Chondrocyte (in vitro differentiated cells): ENCODE data around the gene KCNQ1. TPM values are rescaled to one million over a fixed set of nuclear protein-coding genes. Genes with fewer than 3 reads are reported as not detected.

Source experiments
- DNase-seq: peaks from one replicate; pipeline ENCODE4 v3.0.0; 2021; ENCODE audit warnings: mixed read lengths, low spot score
- H3K27ac Mint-ChIP-seq: one replicate; pipeline ENCODE4 v1.8.0; 2021; ENCODE audit warnings: mild to moderate bottlenecking, moderate library complexity, mixed read lengths; ENCODE audit not compliant: unreplicated experiment
- H3K27me3 Mint-ChIP-seq: 2 replicates; pipeline ENCODE4 v1.8.0; 2021; ENCODE audit warnings: low read depth, mixed read lengths
- H3K36me3 Mint-ChIP-seq: 2 replicates; pipeline ENCODE4 v1.8.0; 2021; ENCODE audit warnings: low read depth, mixed read lengths
- H3K4me1 Mint-ChIP-seq: 2 replicates; pipeline ENCODE4 v1.8.0; 2021; ENCODE audit warnings: low read depth, mild to moderate bottlenecking, mixed read lengths
- H3K4me3 Mint-ChIP-seq: one replicate; pipeline ENCODE4 v1.8.0; 2021; ENCODE audit warnings: mild to moderate bottlenecking, moderate library complexity, mixed read lengths; ENCODE audit not compliant: unreplicated experiment
- H3K9me3 Mint-ChIP-seq: 2 replicates; pipeline ENCODE4 v1.8.0; 2021; ENCODE audit warnings: low read depth, mixed read lengths
- total RNA-seq: library from RNA; stranded (reverse); gene quantifications from 3 replicates; pipeline ENCODE4 v1.2.1, GENCODE V29; 2021
- TF ChIP-seq, protein P1 (sequence below): fragments of 200-600 bp; sonication (generic); IDR thresholded peaks from 2 replicates; pipeline ENCODE4 v1.5.0; 2021; ENCODE audit warnings: antibody characterized with exemption, mild to moderate bottlenecking, moderate library complexity

Gene KCNQ1
- total RNA-seq, 1 donor from 2014 or later, result not detected

GRCh38 chr11:2422461-2423156, 22.2 kb upstream of the KCNQ1 start:
- Mint-ChIP-seq H3K36me3 (no peaks in the 10 kb centered on the region), H3K4me1 (no peaks in the 10 kb centered on the region), H3K9me3 (no peaks in the 10 kb centered on the region), H3K27ac (no peak overlapping the region), H3K4me3 (no peak overlapping the region), H3K27me3 (peaks cover 2% of the 10 kb centered on the region)
- TF ChIP-seq, protein P1, sequence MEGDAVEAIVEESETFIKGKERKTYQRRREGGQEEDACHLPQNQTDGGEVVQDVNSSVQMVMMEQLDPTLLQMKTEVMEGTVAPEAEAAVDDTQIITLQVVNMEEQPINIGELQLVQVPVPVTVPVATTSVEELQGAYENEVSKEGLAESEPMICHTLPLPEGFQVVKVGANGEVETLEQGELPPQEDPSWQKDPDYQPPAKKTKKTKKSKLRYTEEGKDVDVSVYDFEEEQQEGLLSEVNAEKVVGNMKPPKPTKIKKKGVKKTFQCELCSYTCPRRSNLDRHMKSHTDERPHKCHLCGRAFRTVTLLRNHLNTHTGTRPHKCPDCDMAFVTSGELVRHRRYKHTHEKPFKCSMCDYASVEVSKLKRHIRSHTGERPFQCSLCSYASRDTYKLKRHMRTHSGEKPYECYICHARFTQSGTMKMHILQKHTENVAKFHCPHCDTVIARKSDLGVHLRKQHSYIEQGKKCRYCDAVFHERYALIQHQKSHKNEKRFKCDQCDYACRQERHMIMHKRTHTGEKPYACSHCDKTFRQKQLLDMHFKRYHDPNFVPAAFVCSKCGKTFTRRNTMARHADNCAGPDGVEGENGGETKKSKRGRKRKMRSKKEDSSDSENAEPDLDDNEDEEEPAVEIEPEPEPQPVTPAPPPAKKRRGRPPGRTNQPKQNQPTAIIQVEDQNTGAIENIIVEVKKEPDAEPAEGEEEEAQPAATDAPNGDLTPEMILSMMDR, result no peak
- DNase-seq, result no peak

DNA sequence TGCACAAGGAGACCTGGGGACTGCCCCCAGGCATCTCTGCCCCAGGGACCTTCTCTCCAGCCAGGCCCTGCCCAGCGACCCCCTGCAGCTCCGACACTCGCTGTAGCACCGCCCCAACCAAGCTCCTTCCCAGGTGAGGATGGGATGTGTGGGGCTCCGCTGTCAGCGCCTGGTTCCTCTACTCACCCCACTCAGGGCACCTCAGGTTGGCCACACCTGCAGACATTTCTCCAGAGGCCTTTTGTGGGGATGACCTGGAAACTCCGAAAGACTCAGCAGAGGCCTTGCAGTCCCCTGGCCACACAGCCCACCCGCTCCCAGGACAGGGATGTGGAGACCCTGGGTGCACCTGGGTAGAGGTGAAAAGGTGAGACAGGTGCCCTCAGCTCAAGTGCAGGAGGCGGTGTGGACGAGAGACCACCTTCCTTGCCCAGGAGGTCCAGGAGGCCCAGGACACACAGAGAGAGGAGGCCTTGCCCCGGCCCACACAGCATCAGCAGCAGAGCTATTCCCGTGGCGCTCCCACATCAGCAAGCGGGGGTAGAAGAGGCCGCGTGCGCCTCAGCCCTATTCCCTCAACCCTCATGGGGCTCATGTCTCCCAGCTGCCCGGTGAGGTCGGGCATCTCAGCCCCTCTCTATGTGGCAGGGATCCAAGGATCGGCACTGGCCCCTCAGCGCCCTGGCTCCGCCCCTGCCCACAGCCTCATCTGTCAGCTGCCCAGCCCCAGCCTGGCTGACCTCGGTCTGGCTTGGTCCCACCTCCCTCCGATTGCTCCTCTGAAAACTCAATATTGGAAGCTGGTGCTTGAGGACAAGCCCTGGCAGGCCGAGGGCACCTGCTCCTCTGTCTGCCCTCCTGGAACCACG, 21.4 kb upstream of the KCNQ1 start:
- no peak overlapping the region for H3K27ac Mint-ChIP-seq
- no peak for DNase-seq
- H3K9me3 Mint-ChIP-seq, result no peaks in the 10 kb centered on the region
- H3K27me3 Mint-ChIP-seq, result peaks cover 2% of the 10 kb centered on the region
- TF ChIP-seq, protein P1, result no peak
- no peak overlapping the region for H3K4me3 Mint-ChIP-seq
- no peaks in the 10 kb centered on the region for H3K36me3 Mint-ChIP-seq
- H3K4me1 Mint-ChIP-seq, result no peaks in the 10 kb centered on the region

DNA sequence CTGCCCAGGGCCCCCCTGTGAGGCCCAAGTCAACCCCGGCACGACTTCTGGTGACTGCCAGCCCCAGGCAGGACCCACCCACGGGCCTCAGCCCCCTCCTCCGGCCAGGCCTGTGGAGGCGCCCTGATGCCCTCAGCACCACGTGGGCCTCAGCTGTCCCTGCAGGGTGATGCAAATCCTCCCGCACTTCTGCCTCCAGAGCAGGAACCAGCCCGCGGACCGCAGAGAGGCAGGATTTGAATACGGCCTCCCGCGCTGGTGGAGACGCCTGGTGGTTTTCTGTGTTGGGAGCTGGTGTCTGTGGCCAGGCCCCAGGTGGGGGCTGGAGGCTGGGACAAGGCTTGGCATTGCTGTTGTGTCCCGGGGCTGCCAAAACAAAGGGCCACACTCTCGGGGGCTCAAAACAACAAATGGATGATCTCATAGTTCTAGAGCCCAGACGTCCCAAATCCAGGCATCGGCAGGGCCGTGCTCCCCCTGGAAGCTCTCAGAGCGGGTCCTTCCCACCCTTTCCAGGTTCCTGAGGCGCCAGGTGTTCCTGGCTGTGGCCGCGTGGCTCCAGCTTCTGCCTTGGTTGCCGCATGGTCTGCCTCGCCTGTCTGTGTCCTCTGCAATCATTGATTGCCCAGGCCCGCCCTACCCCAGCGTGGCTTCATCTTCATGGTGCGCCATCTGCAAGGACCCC, 19.9 kb upstream of the KCNQ1 start:
- Mint-ChIP-seq H3K36me3 (no peaks in the 10 kb centered on the region), H3K4me3 (no peak overlapping the region), H3K27me3 (peaks cover 2% of the 10 kb centered on the region), H3K4me1 (no peaks in the 10 kb centered on the region), H3K9me3 (no peaks in the 10 kb centered on the region), H3K27ac (no peak overlapping the region)
- no peak for DNase-seq
- TF ChIP-seq, protein P1, result no peak

DNA sequence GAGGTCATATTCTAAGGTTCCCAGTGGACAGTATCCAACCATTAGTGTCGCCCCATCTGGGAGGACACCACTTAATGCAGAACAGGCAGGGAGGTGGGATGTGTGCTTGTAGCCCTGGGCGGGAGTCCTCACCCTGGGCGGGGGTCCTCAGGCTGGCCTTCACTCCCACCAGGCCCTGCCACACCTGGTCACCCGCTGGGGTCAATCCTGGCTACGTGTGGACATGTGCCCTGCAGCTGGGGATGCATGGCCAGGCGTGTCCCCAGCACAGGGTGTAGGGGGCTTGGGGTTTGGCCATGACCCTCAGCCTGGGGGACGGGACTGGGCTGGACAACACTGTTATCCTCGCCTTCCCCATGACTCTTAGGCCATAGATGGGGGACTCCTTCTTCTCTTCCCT, 19.3 kb upstream of the KCNQ1 start:
- TF ChIP-seq, protein P1, result no peak
- no peaks in the 10 kb centered on the region for H3K9me3 Mint-ChIP-seq
- no peak for DNase-seq
- H3K4me3 Mint-ChIP-seq, result no peak overlapping the region
- peaks cover 2% of the 10 kb centered on the region for H3K27me3 Mint-ChIP-seq
- no peaks in the 10 kb centered on the region for H3K36me3 Mint-ChIP-seq
- no peaks in the 10 kb centered on the region for H3K4me1 Mint-ChIP-seq
- no peak overlapping the region for H3K27ac Mint-ChIP-seq

DNA sequence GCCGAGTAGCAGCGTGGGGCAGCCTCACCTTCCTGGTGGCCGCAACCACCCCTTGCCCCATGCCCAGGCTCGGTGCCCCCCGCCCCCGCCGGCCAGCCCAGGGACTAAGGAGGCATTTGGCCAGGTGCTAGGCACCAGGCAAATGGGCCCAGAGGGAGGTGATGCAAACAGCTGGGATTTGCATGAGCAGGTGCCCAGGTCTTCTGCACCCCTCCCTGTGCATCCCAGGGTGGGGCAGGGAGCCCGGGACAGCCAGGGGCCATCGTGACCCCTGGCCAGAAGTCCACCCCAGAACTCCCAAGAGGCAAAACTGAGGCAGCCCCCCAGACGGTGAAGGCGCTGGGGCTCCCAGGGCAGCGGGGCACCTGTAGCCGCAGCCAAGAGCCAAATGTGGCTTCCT, 18.6 kb upstream of the KCNQ1 start:
- H3K9me3 Mint-ChIP-seq, result no peaks in the 10 kb centered on the region
- H3K27me3 Mint-ChIP-seq, result peaks cover 2% of the 10 kb centered on the region
- H3K4me3 Mint-ChIP-seq, result no peak overlapping the region
- H3K36me3 Mint-ChIP-seq, result no peaks in the 10 kb centered on the region
- H3K4me1 Mint-ChIP-seq, result no peaks in the 10 kb centered on the region
- no peak for DNase-seq
- TF ChIP-seq, protein P1, result no peak
- no peak overlapping the region for H3K27ac Mint-ChIP-seq
